ENCODE results near the gene GOLGA8R. TPM values are rescaled to one million over a fixed set of nuclear protein-coding genes. Genes with fewer than 3 reads are reported as not detected.

The GOLGA8R gene
- total RNA-seq = 1.5 and 1.8 TPM in 2 replicates

GRCh38 chr15:30414160-30414559 lies at the start of gene GOLGA8R:
TSS of gene GOLGA8R (minus strand) at chr15:30414260. CDS start at chr15:30414162, 98 bp downstream.

DNA sequence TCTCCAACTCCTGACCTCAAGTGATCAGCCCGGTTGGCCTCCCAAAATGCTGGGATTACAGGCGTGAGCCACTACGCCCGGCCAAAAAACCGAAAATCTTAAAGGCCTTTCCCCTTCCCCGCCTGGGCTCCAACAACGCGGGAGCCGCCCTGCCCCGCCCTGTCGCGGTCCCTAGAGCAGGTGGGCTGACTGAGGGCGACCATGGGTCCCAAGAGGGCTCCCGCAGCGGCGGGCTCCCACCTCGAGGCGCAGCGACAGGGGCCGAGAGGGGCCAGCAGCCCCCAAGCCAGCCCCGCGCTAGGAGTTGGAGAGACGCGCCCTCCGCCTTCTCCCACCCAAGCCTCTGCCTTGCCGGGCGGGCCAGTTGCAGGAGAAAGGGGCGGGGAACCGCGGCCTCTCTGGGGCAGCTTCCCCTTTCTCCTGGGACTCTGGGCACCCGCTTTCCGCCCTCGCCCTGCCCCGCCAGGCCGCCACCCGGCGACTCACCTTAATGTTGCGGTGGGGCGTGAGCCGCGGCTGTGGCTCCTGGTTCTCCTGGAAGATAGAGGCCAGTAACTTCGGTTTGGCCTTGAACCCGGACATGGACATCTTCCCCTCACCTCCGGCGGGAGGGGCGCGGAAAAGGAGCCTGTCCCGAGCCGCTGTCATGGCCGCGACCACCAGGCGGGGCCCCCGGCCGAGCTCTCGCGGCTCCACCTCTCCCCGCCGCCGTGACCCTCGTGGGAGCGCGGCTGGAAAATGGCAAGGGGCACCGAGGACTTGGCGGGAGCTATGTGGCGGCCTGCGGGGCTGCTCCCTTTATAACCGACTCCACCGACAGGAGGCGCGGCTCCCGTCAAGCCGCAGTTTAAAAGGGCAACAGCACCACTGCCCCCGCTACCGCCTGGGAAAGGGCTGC lies 21.0 kb downstream of the GOLGA8R start, which contains the start of gene CHRFAM7A:
Gene CHRFAM7A (minus strand): TSS at position 775 of the 898 bp plus-strand sequence. CDS start 10,189 bp downstream, outside the sequence.

Other genes with a start within 250 kb of the GOLGA8R start
- gene CHRFAM7A, start 20.7 kb downstream of the GOLGA8R start, total RNA-seq = under 0.01 TPM in 1 of 2 replicates, not detected in the other
- gene GOLGA8Q, start 137.8 kb upstream of the GOLGA8R start, total RNA-seq = 1.6 TPM in 1 of 2 replicates, not detected in the other
- not detected in 2 replicates for gene GOLGA8H, start 189.8 kb upstream of the GOLGA8R start, total RNA-seq

Data from cardiac atrium fibroblast (primary cell).